NCI-H748 treated with DMSO at 0.1 percent for 48 hours (cell line): ENCODE results near the gene VIT.
A peak's percentile ranks its signal among the peaks of the same experiment; 100 is the strongest.

Source experiments
- DNase-seq: peaks from one replicate; lab custom pipeline; 2025; lab: John Stamatoyannopoulos, UW

VIT gene

GRCh38 chr2:36769106-36769505 lies 72.6 kb downstream of the VIT start:
- no peak for DNase-seq

- DNase-seq = peak; percentile 6
Observed at GRCh38 chr2:36770542-36771287, 74.2 kb downstream of the VIT start.

- no peak for DNase-seq
Observed at GRCh38 chr2:36771671-36772070, 75.2 kb downstream of the VIT start.

- DNase-seq = no peak
Observed at GRCh38 chr2:36773947-36774346, 77.4 kb downstream of the VIT start.

- DNase-seq = no peak
Observed at GRCh38 chr2:36775261-36775660, 78.8 kb downstream of the VIT start.

GRCh38 chr2:36775806-36776205 lies 79.3 kb downstream of the VIT start:
- no peak for DNase-seq

GRCh38 chr2:36777272-36777671 lies 80.8 kb downstream of the VIT start:
- no peak for DNase-seq

GRCh38 chr2:36777788-36778187 lies 81.3 kb downstream of the VIT start:
- DNase-seq = no peak

GRCh38 chr2:36779462-36779861 lies 83.0 kb downstream of the VIT start:
- no peak for DNase-seq

- DNase-seq = no peak
Observed at GRCh38 chr2:36780231-36780839, 83.8 kb downstream of the VIT start.

GRCh38 chr2:36781907-36782720 lies 85.6 kb downstream of the VIT start:
- DNase-seq = no peak

GRCh38 chr2:36783246-36783645 lies 86.7 kb downstream of the VIT start:
- no peak for DNase-seq

- peak; percentile 23 for DNase-seq
Observed at GRCh38 chr2:36785179-36785795, 88.8 kb downstream of the VIT start.

- no peak for DNase-seq
Observed at GRCh38 chr2:36789181-36789804, 92.8 kb downstream of the VIT start.

GRCh38 chr2:36792951-36793350 lies 96.4 kb downstream of the VIT start:
- DNase-seq = no peak

GRCh38 chr2:36797324-36798070 lies 101.0 kb downstream of the VIT start:
- DNase-seq = no peak

GRCh38 chr2:36798724-36799123 lies 102.2 kb downstream of the VIT start:
- no peak for DNase-seq

- DNase-seq = no peak
Observed at GRCh38 chr2:36800381-36800780, 103.9 kb downstream of the VIT start.

GRCh38 chr2:36801088-36801487 lies 104.6 kb downstream of the VIT start:
- DNase-seq = no peak

- no peak for DNase-seq
Observed at GRCh38 chr2:36802952-36803351, 106.4 kb downstream of the VIT start.

GRCh38 chr2:36805635-36806224 lies 109.2 kb downstream of the VIT start:
- DNase-seq = no peak
